Kidney (tissue), 14 donors: ENCODE data around the gene GUCA1A. TPM values are rescaled to one million over a fixed set of nuclear protein-coding genes. Genes with fewer than 3 reads are reported as not detected.
A peak's percentile ranks its signal among the peaks of the same experiment; 100 is the strongest.

Source experiments
- DNase-seq, 5 donors: peaks; one replicate each; pipeline ENCODE4 v3.0.0-alpha.2; 2013 to 2020
- FAIRE-seq: peaks from 2 replicates; lab custom pipeline; 2012; peaks lifted over from hg19 to GRCh38; lab: Jason Lieb, UNC
- H3K27ac ChIP-seq, 2 donors: one replicate each; pipeline ENCODE4 v1.7.0; 2013; ENCODE audit warnings: low read depth in 2 of 2, low read length in 2 of 2, inconsistent platforms in 1 of 2
- H3K27me3 ChIP-seq: one replicate; pipeline ENCODE4 v1.7.1; 2013; ENCODE audit warnings: low read length, inconsistent platforms; ENCODE audit not compliant: control insufficient read depth, insufficient read depth
- H3K36me3 ChIP-seq, 3 donors: one replicate each; pipeline versions ENCODE4 v1.7.0 to v1.7.1; 2013; ENCODE audit warnings: low read length in 3 of 3, control low read depth in 1 of 3, inconsistent platforms in 1 of 3; ENCODE audit not compliant: insufficient read depth in 3 of 3, control insufficient read depth in 2 of 3
- H3K4me1 ChIP-seq, 3 donors: one replicate each; pipeline versions ENCODE4 v1.7.0 to v1.7.1; 2013; ENCODE audit warnings: low read length in 3 of 3, inconsistent platforms in 1 of 3, low read depth in 1 of 3; ENCODE audit not compliant: control insufficient read depth in 2 of 3, insufficient read depth in 2 of 3
- H3K4me3 ChIP-seq, 3 donors: one replicate each; pipeline versions ENCODE4 v1.7.0 to v1.8.1; 2013; ENCODE audit warnings: low read length in 3 of 3, control low read depth in 1 of 3, inconsistent platforms in 1 of 3
- H3K9ac ChIP-seq, 3 donors: one replicate each; pipeline versions ENCODE4 v1.7.0 to v1.7.1; 2013; ENCODE audit warnings: low read length in 3 of 3, control low read depth in 1 of 3, inconsistent platforms in 1 of 3
- H3K9me3 ChIP-seq, 3 donors: one replicate each; pipeline versions ENCODE4 v1.7.0 to v1.7.1; 2013; ENCODE audit warnings: low read length in 3 of 3, control low read depth in 1 of 3, inconsistent platforms in 1 of 3; ENCODE audit not compliant: control insufficient read depth in 2 of 3, insufficient read depth in 1 of 3
- CTCF ChIP-seq: IDR thresholded peaks from 3 replicates; pipeline ENCODE4 v1.5.1; 2012; ENCODE audit warnings: mild to moderate bottlenecking, moderate library complexity, borderline replicate concordance; ENCODE audit not compliant: insufficient read depth; ENCODE audit errors: extremely low read depth
- intact Hi-C: fragments of 100-400 bp; cut with DNase I; formaldehyde crosslinking; loops from one replicate; pipeline ENCODE4 v1.11.1; 2022
- polyA plus RNA-seq: library from polyadenylated mRNA; stranded (reverse); fragments of 350-450 nt; fragmentation: Illumina TruSeq; extraction: RNeasy Lipid Tissue Mini Kit (QIAGEN cat#74804); gene quantifications from one replicate; pipeline ENCODE4 v1.2.3, GENCODE V29; 2014; ENCODE audit warnings: low read depth, low replicate concordance; ENCODE audit not compliant: insufficient read depth
- total RNA-seq: library from RNA; stranded (reverse); fragmentation: NEBNext Ultra II Directional; extraction: Animal tissue kit (Norgen Biotek cat#: 25700); gene quantifications from one replicate; pipeline ENCODE4 v1.2.1, GENCODE V29; 2021
- donor health status: control.
- donor health status: control.
- donor health status: control.
- donor health status: control.
- donor health status: control.
- donor health status: DM: yes; HTN: yes; CAD: no.
- donor health status: Normal renal cell carcinoma (clear cell type).

The GUCA1A gene
- total and polyA plus RNA-seq, 2 donors from 2014 or later, result not detected

DNA sequence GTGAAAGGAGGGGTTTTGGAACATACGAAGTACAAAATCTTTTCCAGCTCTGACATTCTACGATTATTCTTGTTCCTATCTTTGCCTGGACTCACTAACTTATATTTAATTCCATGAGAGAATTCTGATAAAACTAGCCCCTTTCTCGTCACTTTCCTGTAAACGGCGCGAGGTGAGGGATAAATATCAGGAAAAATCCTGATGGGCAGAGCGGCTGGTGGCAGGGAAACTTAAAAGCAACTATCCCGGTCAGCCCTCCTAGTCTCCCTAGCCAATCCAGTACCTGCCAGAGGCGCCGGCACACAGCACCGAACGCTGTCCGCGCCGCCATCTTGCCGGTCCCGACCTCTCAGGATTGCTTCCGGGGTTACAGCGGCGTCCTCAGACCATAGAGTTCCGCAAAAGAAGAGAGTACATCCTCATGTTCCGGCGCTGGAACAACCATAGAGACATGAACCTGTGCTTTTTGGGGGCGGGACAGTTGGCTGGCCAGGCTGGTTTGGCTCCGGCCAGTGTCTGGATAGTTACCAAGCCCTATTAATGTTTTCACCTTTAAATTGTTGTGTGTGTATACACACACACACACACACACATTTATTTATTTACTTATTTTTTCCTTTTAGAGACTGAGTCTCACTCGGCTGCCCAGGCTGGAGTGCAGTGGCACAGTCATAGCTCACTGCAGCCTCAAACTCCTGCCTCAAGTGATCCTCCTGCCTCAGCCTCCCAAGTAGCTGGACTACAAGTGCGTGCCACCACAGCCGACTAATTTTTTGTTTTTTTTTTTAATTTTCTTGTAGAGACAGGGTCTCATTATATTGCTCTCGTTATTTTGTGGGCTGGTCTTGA lies 44.6 kb downstream of the GUCA1A start, which contains the start of gene MRPS10:
Gene MRPS10 (minus strand): TSS at position 343 of the 849 bp plus-strand sequence. CDS start 12 bp downstream, at position 331.
- H3K27me3 ChIP-seq, result no peaks in the 10 kb centered on the region
- DNase-seq, result peak; percentile 95 to 98 (median 96)
- no peak within 1 kb of the TSS for H3K27ac ChIP-seq
- peaks cover 0 to 6% (median 3%) of the 10 kb centered on the region in 3 donors for H3K4me1 ChIP-seq
- H3K4me3 ChIP-seq, result peak within 1 kb of the TSS; percentile 85 to 99 (median 95)
- peak within 1 kb of the TSS; percentile 82 to 95 (median 83) for H3K9ac ChIP-seq
- FAIRE-seq, result peak; percentile 72
- intact Hi-C loops, result no loop called here
- H3K36me3 ChIP-seq, result peaks cover 0 to 11% (median 2%) of the 10 kb centered on the region in 3 donors
- no peaks in the 10 kb centered on the region for H3K9me3 ChIP-seq
- TF ChIP-seq CTCF, result no peak

DNA sequence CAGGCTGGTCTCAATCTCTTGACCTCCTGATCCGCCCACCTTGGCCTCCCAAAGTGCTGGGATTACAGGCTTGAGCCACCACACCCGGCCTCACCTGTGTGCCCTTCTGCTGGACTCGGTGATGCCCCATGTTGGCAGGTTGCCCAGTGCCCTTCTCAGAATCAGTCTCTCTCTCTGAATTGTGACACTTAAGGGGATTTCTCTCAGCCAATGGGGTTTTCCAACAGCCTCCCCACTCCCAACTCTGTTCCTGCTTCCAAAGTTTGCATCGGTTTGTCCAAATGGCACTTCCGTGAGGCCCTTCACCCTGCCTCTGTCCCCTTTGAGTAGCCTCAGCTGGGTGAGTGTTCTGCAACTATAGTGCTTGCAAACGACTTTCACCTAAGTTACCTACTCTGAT lies 47.6 kb downstream of the GUCA1A start:
- no peak overlapping the region for H3K27ac ChIP-seq
- FAIRE-seq, result no peak

GRCh38 chr6:42221546-42221945 lies 48.4 kb downstream of the GUCA1A start:
- no peak overlapping the region for H3K27ac ChIP-seq
- FAIRE-seq, result no peak
- no peak for TF ChIP-seq CTCF
- no peaks in the 10 kb centered on the region for H3K9me3 ChIP-seq
- peaks cover 3 to 9% (median 6%) of the 10 kb centered on the region in 3 donors for H3K4me1 ChIP-seq
- intact Hi-C loops, result no loop called here
- DNase-seq, result no peak
- H3K9ac ChIP-seq, result no peak overlapping the region
- no peaks in the 10 kb centered on the region for H3K27me3 ChIP-seq
- H3K36me3 ChIP-seq, result no peaks in the 10 kb centered on the region
- no peak overlapping the region for H3K4me3 ChIP-seq

More for the DNA sequence above, 47.6 kb downstream of the GUCA1A start:
- DNase-seq, result no peak
- Histone ChIP-seq H3K4me1 (peaks cover 0 to 6% (median 3%) of the 10 kb centered on the region in 3 donors), H3K27me3 (no peaks in the 10 kb centered on the region), H3K4me3 (no peak overlapping the region), H3K9me3 (no peaks in the 10 kb centered on the region), H3K9ac (no peak overlapping the region), H3K36me3 (no peaks in the 10 kb centered on the region)
- intact Hi-C loops, result no loop called here
- no peak for TF ChIP-seq CTCF
